Measurements from ENCODE around the gene ROPN1L.
"Not testable (repeated sequence)": the region's sequence is repeated elsewhere in the genome, so short reads cannot be mapped to it uniquely, and the experiment has no call there.

ROPN1L gene

GRCh38 chr5:10501554-10502075 is 59.9 kb downstream of the ROPN1L start:
- no peak for DNase-seq (ENCODE audit: low spot score)

DNA sequence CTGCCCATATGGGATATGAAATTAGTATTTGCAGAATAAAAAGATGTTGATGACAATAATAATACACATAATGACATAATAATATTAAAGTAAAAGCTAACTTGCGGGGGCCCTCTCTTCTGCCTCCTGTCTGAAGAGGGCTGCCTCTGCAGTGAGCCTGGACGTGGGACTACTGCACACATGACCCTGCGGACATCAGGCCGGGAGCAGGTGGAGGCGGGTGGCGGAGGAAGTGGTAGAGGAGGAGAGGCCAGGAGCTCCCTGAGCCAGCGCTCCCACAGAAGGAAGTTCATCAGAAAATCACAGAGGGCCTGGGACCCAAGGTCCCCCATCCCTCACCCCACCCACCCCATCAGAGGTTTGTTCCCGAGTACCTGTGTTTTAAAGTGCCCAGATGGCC is 60.5 kb downstream of the ROPN1L start:
- DNase-seq (ENCODE audit: low spot score), result no peak

DNA sequence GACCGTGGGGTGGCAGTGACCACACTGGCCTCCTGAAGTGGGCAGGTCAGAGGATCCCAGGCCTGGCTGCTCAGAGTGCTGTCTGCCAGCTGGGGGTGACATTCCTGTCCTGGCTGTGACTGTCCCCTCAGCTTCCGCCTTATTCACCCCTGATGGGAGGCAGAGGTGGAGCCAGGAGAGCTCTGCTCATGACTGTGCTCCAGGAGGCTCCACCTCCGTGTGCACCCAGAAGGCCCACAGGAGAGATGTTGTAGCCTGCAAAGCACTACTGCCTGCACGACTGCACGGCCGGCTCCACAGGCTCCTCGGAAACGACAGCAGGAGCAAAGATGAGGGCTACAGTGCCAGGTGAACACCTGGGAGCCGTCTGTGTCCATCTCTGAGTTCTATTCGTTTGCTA is 60.9 kb downstream of the ROPN1L start:
- DNase-seq (ENCODE audit: low spot score), result peak; percentile 77

GRCh38 chr5:10503321-10503720 is 61.6 kb downstream of the ROPN1L start:
- DNase-seq (ENCODE audit: low spot score), result no peak

GRCh38 chr5:10503997-10504793 is 62.5 kb downstream of the ROPN1L start:
- DNase-seq (ENCODE audit: low spot score), result peak; percentile 70

GRCh38 chr5:10505517-10506095 is 63.9 kb downstream of the ROPN1L start:
- DNase-seq (ENCODE audit: low spot score), result no peak

- DNase-seq (ENCODE audit: low spot score), result no peak
Observed at GRCh38 chr5:10506535-10506934, 64.9 kb downstream of the ROPN1L start.

DNA sequence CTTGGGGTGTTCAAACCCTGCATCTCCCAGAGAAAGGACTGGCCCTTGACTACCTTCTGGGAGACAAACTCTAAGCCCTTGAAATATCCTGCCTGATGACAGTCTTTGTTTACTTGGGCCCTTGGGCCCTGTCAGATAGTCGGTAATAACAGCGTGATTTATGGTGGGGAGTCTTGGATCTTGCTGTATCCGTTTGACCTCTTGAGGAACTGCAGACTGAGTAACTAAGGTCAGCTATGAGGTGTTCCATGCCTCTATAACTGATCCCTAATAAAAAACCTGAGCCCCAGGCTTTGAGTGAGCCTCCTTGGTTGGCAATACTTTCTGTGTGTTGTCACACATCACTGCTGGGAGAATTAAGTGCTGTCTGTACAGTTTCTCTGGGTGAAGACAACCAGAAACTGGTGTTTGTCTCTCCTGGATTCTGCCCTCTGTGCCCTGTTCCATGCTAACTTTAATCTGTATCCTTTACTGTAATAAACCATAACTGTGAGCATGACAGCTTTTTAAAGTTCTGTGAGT is 66.0 kb downstream of the ROPN1L start:
- DNase-seq (ENCODE audit: low spot score), result peak; percentile 74

DNA sequence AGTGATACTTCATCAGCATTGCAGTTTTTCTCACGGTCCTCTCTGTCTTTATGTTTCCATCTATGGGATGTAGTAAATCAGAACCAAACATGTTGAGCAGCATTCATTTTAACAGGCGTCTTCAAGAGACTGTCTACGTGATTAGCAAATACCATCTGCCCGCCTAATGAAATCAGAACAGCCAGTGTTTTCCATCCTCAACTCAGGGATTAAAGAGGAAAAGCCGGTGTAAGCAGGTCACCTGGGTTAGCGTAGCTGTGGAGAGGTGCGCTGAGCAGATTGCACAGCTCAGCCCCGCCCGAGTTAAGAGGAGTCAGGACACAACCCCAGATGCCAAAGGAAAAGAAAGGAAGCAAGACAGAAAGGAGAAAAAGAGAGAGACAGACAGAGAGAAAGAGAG is 67.9 kb downstream of the ROPN1L start:
- no peak for DNase-seq (ENCODE audit: low spot score)

DNA sequence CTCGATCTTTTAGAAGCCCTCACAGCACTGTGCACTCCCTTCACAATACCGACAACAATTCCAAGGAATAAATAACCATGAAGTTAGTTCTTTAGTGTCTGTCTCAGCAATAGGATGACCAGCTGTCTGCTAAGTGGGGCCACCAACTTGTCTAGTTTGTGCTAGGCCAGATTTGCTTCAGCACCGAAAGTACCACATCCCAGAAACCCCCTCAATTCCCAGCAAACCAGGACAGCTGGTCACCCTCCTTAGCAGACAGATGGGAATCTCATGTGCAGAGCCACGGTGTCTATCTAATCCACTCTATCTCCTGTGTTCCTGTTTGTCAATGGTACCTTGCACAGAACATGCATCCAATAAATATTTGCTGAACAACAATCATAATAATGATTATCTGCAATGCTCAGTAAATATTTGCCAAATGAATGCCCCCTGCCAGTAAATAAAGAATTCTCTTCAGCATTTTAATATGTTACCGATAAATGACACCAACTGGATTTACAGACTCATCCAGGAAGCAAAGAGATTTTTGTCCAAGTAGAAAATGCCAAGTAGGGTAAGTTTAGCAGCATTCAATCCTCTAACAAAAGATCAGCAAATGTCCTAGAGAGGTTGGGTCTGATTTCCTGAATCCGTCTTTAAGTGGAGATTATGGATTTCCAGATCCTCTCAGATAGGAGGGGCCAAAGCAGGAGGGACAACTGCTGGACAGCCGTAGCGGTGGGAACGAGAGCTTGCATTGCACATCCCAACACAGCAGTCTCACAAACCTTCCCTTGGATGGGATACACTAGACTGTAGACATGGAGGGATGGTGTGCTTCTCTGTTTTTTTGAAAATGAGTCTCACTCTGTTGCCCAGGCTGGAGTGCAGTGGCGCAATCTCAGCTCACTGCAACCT is 70.3 kb downstream of the ROPN1L start:
- DNase-seq (ENCODE audit: low spot score), result peak; percentile 48

DNA sequence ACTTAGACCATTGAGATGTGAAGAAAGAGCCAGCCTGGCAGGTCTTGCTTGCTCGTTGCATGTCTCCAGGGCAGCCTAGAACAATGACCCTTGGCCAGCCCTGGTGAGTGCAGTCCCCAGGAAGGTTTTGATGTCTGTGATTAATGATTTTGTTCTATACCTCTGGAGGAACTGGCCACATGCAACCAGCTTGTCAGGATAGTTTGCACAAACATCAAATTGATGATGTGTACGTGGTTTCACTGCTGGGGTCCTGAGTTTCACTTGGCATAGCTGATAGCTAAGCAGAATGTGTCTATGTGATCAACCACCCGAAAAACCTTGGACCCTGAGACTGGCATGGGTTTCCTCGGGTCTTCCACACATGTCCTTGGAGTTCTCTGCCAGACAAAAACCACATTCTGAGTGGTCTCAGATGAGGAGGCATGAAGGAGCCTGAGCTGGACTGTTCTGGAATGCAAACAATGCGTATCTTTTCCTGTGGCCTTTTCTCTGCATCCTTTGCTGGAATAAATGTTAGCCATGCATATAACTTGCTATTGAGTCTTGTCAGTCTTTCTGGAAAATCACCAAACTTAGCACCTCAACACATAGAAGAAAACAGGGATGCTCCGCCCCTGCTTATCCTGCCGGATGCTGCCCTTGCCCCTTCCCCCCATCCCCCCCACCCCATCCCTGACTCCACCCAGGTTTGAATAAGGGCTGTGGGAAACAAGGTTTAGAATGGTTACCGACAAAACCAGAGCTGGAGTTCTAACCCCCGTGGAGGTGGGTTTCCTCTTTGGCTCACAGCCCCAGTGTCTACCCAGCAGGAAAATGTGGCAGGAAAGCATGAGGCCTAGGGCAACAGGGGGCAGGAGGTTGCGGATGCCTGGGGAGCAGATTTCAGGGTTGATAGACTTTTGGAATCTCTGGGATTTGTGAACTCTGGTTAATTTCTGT is 72.1 kb downstream of the ROPN1L start:
- DNase-seq (ENCODE audit: low spot score), result peak; percentile 98

DNA sequence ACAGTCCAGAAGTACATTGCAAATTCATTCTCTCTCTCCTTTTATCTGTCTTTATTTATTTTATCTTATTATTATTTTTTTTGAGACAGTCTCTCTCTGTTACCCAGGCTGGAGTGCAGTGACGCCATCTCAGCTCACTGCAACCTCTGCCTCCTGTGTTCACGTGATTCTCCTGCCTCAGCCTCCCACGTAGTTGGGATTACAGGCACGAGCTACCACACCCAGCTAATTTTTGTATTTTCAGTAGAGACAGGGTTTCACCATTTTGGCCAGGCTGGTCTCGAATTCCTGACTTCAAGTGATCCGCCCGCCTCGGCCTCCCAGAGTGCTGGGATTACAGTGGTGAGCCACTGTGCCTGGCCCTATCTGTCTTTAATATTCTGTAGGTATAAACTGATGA is 72.9 kb downstream of the ROPN1L start:
- DNase-seq (ENCODE audit: low spot score), result not testable (repeated sequence)

Data from kidney tubule cell (primary cell).